Measurements from ENCODE around the gene CA10.

DNA sequence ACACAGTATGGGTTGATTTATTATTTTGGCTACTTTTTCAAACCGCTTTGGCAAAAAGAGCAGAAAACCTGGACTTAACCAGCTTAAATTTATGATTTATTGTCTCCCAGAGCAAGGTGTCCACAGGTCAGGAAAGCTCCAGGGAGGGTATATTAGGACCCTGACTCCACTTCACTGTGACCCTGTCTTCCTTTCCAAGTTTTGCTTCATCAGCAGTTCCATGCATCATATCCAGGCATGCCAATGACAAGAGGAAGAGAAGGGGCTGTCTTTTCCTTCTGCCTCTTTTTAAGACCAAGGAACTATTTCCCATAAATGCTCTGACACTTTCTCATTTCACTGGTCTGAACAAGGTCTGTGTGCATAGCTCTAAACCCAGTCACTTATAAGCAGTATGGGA is 316.8 kb downstream of the CA10 start:
- no peak for TF ChIP-seq POLR2A (IDR thresholded peaks at IDR 0.05)
- TF ChIP-seq, protein P1, sequence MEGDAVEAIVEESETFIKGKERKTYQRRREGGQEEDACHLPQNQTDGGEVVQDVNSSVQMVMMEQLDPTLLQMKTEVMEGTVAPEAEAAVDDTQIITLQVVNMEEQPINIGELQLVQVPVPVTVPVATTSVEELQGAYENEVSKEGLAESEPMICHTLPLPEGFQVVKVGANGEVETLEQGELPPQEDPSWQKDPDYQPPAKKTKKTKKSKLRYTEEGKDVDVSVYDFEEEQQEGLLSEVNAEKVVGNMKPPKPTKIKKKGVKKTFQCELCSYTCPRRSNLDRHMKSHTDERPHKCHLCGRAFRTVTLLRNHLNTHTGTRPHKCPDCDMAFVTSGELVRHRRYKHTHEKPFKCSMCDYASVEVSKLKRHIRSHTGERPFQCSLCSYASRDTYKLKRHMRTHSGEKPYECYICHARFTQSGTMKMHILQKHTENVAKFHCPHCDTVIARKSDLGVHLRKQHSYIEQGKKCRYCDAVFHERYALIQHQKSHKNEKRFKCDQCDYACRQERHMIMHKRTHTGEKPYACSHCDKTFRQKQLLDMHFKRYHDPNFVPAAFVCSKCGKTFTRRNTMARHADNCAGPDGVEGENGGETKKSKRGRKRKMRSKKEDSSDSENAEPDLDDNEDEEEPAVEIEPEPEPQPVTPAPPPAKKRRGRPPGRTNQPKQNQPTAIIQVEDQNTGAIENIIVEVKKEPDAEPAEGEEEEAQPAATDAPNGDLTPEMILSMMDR (IDR thresholded peaks at IDR 0.05), result no peak
- TF ChIP-seq POLR2AphosphoS5 (IDR thresholded peaks at IDR 0.05), result no peak
